Measurements from ENCODE around the gene RSPH10B. TPM values are rescaled to one million over a fixed set of nuclear protein-coding genes. Genes with fewer than 3 reads are reported as not detected.
"Not testable (repeated sequence)": the region's sequence is repeated elsewhere in the genome, so short reads cannot be mapped to it uniquely, and the experiment has no call there.

RSPH10B gene
- total and polyA plus RNA-seq, 2 experiments from 2014 or later: not detected

DNA sequence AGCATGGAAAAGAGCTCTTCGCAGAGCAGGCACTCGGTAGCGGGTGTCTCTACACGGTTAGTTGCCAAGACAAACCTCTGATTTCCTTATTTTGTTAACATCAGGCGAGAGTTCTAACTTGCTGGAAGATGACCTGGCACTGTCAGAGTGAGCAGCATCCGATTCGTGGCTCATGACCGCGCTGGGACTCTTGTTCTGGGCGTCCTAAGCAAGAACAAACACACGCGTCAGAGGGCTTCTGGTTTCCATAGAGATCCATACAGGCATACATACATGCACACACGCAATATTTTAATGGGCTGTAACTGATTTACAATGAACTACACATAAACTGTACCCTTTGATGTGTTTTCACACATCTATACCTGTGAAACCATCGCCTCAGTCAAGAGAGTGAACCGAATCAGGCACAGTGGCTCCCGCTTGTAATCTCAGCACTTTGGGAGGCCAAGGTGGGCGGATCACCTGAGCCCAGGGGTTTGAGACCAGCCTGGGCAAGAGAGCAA is 35.5 kb downstream of the RSPH10B start:
- not testable (repeated sequence) for H3K4me1 ChIP-seq (ENCODE audit: insufficient read depth); H3K27ac ChIP-seq; H3K9me2 ChIP-seq (replicated peaks; ENCODE audit: insufficient read depth); H3K79me2 ChIP-seq; H4K20me1 ChIP-seq (ENCODE audit: insufficient read depth, poor library complexity, severe bottlenecking); H3K27me3 ChIP-seq; H3K4me3 ChIP-seq; H2AFZ ChIP-seq; H3K36me3 ChIP-seq (replicated peaks; ENCODE audit: insufficient read depth, low read depth); DNase-seq (ENCODE audit: low spot score); H3K9me3 ChIP-seq (ENCODE audit: low read depth); H3K4me2 ChIP-seq
- WGBS (ENCODE audit: low lambda C conversion rate, missing lambda C conversion rate): no CpG with 5 or more reads among the region's 17 CpGs

DNA sequence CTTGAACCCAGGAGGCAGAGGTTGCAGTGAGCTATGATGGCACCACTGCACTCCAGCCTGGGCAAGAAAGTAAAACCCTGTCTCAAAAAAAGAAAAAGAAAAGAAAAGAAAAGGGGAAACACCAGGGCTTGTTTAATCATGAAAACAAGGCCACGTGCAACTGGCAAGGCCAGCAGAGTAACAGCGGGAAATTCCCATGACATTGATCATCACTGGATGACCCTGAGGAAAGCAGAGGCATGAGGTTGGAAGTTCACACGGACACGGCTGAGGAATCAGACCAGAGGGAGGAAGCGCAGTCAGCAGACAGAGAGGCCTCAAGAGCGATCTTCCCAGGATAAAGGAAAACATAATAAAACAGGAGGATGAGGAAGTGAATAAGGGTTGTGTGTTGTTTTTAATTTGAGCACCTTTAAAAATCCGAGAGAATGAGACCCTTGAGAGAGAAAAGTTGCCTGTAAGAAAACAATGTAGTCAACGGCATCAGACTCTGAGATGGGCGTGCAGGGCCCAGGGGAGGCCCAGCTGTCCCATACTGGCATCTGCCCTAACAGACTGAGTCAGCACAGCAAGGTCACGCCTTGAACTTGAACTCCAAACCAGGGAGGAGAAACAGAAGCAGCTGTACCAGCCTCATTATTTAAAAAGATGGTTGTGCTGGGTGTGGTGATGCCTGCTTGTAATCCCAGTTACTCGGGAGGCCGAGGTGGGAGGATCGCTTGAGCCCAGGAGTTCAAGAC is 38.4 kb downstream of the RSPH10B start:
- H3K9me2 ChIP-seq (replicated peaks; ENCODE audit: insufficient read depth); H3K4me2 ChIP-seq; H3K79me2 ChIP-seq; H3K4me3 ChIP-seq; H4K20me1 ChIP-seq (ENCODE audit: insufficient read depth, poor library complexity, severe bottlenecking); H3K4me1 ChIP-seq (ENCODE audit: insufficient read depth); H2AFZ ChIP-seq; H3K27me3 ChIP-seq; DNase-seq (ENCODE audit: low spot score); H3K27ac ChIP-seq; H3K36me3 ChIP-seq (replicated peaks; ENCODE audit: insufficient read depth, low read depth); H3K9me3 ChIP-seq (ENCODE audit: low read depth): not testable (repeated sequence)
- 74% methylated on average over 5 of the region's 13 CpGs for WGBS (ENCODE audit: low lambda C conversion rate, missing lambda C conversion rate)

DNA sequence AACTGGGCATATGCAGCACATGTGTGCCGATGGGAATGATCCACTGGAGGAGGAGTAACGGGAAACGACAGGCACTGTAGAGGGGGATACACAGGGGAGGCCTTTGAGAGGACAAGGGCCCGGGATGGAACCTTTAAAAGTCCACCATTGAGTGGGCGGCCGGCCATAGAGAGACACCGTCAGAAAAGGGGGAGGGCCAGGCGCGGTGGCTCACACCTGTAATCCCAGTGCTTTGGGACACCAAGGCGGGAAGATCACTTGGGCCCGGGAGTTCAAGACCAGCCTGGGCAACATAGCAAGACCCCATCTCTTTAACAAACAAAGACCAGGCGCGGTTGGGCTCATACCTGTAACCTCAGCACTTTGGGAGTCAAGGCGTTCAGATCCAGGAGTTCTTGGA is 39.2 kb downstream of the RSPH10B start:
- H3K27me3 ChIP-seq; H3K36me3 ChIP-seq (replicated peaks; ENCODE audit: insufficient read depth, low read depth); H3K4me3 ChIP-seq; H3K79me2 ChIP-seq; H3K9me2 ChIP-seq (replicated peaks; ENCODE audit: insufficient read depth); H4K20me1 ChIP-seq (ENCODE audit: insufficient read depth, poor library complexity, severe bottlenecking); H3K4me1 ChIP-seq (ENCODE audit: insufficient read depth); H3K4me2 ChIP-seq; H3K27ac ChIP-seq; H3K9me3 ChIP-seq (ENCODE audit: low read depth); H2AFZ ChIP-seq: not testable (repeated sequence)
- WGBS (ENCODE audit: low lambda C conversion rate, missing lambda C conversion rate): 97% methylated on average over 14 of the region's 14 CpGs
- DNase-seq (ENCODE audit: low spot score): peak; percentile 4

DNA sequence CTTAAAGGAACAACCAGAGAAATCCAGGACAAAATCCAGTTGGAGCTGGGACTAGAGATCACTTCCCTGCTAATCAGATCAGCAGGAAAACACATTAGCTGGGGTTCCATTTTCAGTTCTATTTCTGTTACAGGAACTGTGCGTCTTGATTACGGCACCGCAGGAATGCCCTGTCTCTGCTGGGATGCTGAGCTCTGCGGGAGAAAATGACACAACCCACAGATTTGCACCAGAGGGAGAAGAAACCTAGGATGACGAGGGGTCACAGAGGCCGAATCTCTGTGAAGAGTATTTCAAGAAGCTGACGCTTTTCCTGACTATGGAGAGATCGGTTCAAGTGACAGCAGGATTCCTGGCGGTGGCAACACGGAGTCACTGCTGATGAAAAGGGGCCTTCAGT is 40.2 kb downstream of the RSPH10B start:
- H3K4me2 ChIP-seq; DNase-seq (ENCODE audit: low spot score); H4K20me1 ChIP-seq (ENCODE audit: insufficient read depth, poor library complexity, severe bottlenecking); H3K9me3 ChIP-seq (ENCODE audit: low read depth); H3K4me1 ChIP-seq (ENCODE audit: insufficient read depth); H3K9me2 ChIP-seq (replicated peaks; ENCODE audit: insufficient read depth); H3K27me3 ChIP-seq; H3K79me2 ChIP-seq; H3K36me3 ChIP-seq (replicated peaks; ENCODE audit: insufficient read depth, low read depth); H3K4me3 ChIP-seq; H3K27ac ChIP-seq; H2AFZ ChIP-seq: not testable (repeated sequence)
- WGBS (ENCODE audit: low lambda C conversion rate, missing lambda C conversion rate): no CpG with 5 or more reads among the region's 10 CpGs

DNA sequence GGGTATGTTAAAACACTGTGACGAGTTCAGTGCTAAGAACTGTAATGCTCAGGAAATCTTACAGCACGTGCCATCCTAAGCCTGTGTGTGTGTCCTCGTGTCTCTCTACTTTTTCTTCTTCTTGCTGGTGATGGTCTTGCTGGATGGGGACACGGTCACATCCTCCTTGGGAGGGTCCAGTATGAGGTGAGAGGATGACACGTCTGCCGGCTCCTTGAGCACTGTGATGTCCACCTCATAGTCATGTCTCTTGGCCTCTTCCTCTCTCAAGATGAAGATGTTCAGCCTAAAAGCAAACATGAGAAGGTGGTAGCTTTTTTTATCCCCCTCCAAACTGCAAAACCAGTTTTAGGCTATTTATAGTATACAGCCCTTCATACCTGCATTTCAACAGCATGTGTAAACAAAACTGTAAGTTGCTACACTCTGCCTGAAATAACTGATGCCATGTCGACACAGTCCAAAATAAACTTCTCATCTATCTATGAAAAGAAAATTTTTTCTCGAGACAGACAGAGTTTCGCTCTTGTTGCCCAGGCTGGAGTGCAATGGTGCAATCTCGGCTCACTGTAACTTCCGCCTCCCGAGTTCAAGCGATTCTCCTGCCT is 44.1 kb downstream of the RSPH10B start:
- not testable (repeated sequence) for DNase-seq (ENCODE audit: low spot score); H3K36me3 ChIP-seq (replicated peaks; ENCODE audit: insufficient read depth, low read depth); H3K27ac ChIP-seq; H3K9me3 ChIP-seq (ENCODE audit: low read depth); H3K79me2 ChIP-seq; H3K9me2 ChIP-seq (replicated peaks; ENCODE audit: insufficient read depth); H2AFZ ChIP-seq; H3K4me3 ChIP-seq; H3K4me2 ChIP-seq; H4K20me1 ChIP-seq (ENCODE audit: insufficient read depth, poor library complexity, severe bottlenecking); H3K27me3 ChIP-seq; H3K4me1 ChIP-seq (ENCODE audit: insufficient read depth)
- 100% methylated on average over 2 of the region's 13 CpGs for WGBS (ENCODE audit: low lambda C conversion rate, missing lambda C conversion rate)

DNA sequence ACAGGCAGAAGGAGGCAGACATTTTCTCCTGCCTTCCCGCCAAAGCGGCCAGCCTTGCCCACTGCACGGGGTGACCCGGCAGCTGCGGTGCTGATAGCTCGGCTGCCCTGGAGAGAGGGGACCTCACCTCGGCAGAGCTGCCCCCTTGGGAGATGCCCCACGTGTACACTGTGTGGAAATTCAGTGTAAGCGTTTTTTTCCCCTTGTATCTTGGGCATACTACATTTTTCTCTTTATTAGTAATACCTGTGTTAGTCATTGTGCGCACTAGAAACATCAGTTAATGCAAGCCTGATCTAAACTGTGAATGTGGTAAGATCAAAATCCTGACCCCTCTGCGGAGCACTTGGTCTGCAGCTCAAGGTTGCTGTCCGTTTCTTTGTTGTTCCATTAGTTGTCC is 45.9 kb downstream of the RSPH10B start:
- H3K9me3 ChIP-seq (ENCODE audit: low read depth); H2AFZ ChIP-seq; H3K27me3 ChIP-seq; H3K4me2 ChIP-seq; H3K27ac ChIP-seq; H3K4me1 ChIP-seq (ENCODE audit: insufficient read depth); H3K79me2 ChIP-seq; H3K9me2 ChIP-seq (replicated peaks; ENCODE audit: insufficient read depth); DNase-seq (ENCODE audit: low spot score); H3K4me3 ChIP-seq; H3K36me3 ChIP-seq (replicated peaks; ENCODE audit: insufficient read depth, low read depth); H4K20me1 ChIP-seq (ENCODE audit: insufficient read depth, poor library complexity, severe bottlenecking): not testable (repeated sequence)
- no CpG with 5 or more reads among the region's 12 CpGs for WGBS (ENCODE audit: low lambda C conversion rate, missing lambda C conversion rate)

DNA sequence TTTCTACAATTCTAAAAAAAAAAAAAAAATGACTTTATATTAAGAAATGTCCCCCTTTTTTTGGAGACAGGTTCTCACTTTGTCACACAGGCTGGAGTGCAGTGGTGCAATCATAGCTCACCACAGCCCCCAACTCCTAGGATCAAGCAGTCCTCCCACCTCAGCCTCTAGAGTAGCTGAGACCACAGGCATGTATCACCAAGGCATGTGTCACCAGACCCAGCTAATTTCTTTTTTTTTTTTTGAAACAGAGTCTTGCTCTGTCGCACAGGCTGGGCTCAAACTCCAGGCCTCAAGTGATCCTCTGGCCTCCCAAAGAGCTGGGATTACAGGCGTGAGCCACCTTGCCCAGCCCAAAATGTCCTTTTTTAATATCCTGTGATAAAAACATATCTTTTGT is 46.3 kb downstream of the RSPH10B start:
- H3K9me3 ChIP-seq (ENCODE audit: low read depth); H2AFZ ChIP-seq; H3K4me2 ChIP-seq; H4K20me1 ChIP-seq (ENCODE audit: insufficient read depth, poor library complexity, severe bottlenecking); H3K36me3 ChIP-seq (replicated peaks; ENCODE audit: insufficient read depth, low read depth); DNase-seq (ENCODE audit: low spot score); H3K27ac ChIP-seq; H3K4me1 ChIP-seq (ENCODE audit: insufficient read depth); H3K9me2 ChIP-seq (replicated peaks; ENCODE audit: insufficient read depth); H3K27me3 ChIP-seq; H3K79me2 ChIP-seq; H3K4me3 ChIP-seq: not testable (repeated sequence)
- no CpG with 5 or more reads among the region's 2 CpGs for WGBS (ENCODE audit: low lambda C conversion rate, missing lambda C conversion rate)

DNA sequence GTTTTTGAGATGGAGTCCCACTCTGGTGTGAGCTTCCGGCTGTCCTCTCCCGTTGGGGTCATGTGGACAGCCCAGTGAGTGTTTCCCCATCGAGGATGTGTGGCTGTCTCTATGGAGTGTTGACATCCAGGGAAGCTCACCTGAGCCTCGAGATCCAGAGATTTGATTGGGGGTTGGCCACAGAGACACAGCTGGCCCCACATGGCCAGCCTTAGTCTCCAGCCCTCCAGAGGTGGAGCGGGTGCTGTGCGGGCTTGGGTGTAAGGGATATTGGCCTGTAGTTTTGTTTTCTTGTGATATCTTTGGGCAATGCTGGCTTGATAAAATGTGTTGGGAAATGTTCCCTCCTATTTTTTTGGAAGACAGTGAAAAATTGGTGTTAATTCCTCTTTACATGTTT is 54.0 kb downstream of the RSPH10B start:
- WGBS (ENCODE audit: low lambda C conversion rate, missing lambda C conversion rate): 87% methylated on average over 4 of the region's 6 CpGs
- not testable (repeated sequence) for DNase-seq (ENCODE audit: low spot score); H3K27ac ChIP-seq

DNA sequence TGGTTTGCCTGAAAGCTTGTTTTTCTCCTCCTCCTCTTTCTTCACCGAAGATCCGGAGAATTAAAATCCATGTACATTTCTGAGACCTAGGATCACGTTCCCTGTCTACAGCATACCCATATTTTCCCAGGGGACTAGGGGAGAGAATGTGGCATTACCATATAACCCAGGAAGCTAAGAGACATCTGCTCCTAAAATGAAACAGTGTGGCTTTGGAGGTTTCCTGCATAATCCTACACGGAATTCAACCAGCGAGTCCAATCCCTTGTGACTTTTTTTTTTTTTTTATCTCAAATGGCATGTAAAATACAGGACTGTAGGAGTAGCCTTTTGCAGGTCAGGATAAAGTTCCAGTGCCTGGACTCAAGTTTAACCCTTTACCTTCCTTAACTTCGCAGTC is 61.7 kb downstream of the RSPH10B start:
- H3K79me2 ChIP-seq; H3K27ac ChIP-seq; H3K9me2 ChIP-seq (replicated peaks; ENCODE audit: insufficient read depth); H3K27me3 ChIP-seq; H2AFZ ChIP-seq; H3K4me3 ChIP-seq; DNase-seq (ENCODE audit: low spot score); H3K4me2 ChIP-seq; H3K36me3 ChIP-seq (replicated peaks; ENCODE audit: insufficient read depth, low read depth); H3K4me1 ChIP-seq (ENCODE audit: insufficient read depth); H3K9me3 ChIP-seq (ENCODE audit: low read depth); H4K20me1 ChIP-seq (ENCODE audit: insufficient read depth, poor library complexity, severe bottlenecking): not testable (repeated sequence)
- WGBS (ENCODE audit: low lambda C conversion rate, missing lambda C conversion rate): 96% methylated on average over 6 of the region's 6 CpGs

More for the DNA sequence above, 54.0 kb downstream of the RSPH10B start:
- H3K36me3 ChIP-seq (replicated peaks; ENCODE audit: insufficient read depth, low read depth); H3K9me2 ChIP-seq (replicated peaks; ENCODE audit: insufficient read depth); H3K27me3 ChIP-seq; H3K79me2 ChIP-seq; H3K4me1 ChIP-seq (ENCODE audit: insufficient read depth); H3K4me2 ChIP-seq; H3K4me3 ChIP-seq; H2AFZ ChIP-seq; H3K9me3 ChIP-seq (ENCODE audit: low read depth); H4K20me1 ChIP-seq (ENCODE audit: insufficient read depth, poor library complexity, severe bottlenecking): not testable (repeated sequence)
